ENCODE results near the gene FZD10. TPM values are rescaled to one million over a fixed set of nuclear protein-coding genes. Genes with fewer than 3 reads are reported as not detected.

The FZD10 gene
- total RNA-seq, 2 donors from 2014 or later: 0.12 to 0.31 TPM

- intact Hi-C loops (cut with DNase I): no loop called here
- DNase-seq: no peak
- ATAC-seq: no peak
Measured at GRCh38 chr12:130195776-130196175, 33.5 kb downstream of the FZD10 start.

GRCh38 chr12:130196827-130197226 lies 34.6 kb downstream of the FZD10 start:
- DNase-seq (no peak), ATAC-seq (no peak)
- intact Hi-C loops (cut with DNase I): no loop called here

DNA sequence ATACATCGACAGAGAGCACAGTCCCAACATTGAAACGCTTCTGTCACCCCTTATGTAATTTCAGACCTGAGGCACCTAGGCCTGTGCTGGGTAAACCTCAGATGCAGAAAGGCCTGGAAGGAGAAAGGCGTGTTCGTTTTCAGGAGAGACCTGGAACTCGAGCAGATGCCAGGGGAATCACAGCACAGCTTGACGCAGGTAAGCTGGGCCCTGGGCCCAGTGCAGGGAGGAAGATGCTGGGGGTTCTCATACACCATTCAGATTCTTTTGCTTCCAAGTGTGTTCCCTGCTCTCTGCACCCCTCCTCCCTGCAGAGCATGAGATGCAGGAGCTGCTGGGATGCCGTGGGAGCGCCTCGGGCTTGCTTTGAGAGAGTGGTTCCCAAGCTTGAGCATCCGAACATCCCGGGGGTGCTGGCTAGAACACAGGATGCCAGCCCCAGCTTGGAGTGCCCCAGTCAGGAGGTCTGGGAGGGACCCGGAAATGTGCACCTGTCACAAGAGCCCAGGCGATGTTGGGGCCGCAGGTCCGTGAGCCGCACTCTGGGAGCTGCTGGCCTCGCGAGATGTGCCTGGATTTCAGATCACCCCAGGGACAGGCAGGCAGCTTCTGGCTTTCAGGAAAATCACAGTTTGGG lies 35.9 kb downstream of the FZD10 start:
- no peak for DNase-seq
- no peak for ATAC-seq
- intact Hi-C loops (cut with DNase I): no loop called here

DNA sequence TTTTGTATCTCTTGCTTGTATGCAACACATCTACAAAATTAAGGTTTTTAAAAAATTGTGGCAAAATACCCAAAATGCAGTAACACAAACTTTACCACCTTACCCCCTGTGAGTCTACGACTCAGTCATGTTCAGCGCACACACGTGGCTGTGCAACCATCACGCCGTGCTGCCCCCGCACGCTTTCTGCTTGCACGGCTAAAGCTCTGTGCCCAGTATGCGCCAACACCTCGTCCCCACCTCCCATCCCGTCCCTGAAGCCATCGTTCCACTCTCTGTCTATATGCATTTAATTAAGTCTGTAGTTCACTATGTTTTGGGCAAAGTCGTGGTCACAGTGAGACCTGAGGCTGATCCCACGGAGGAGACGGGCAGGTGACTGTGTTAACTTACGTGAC lies 36.4 kb downstream of the FZD10 start:
- intact Hi-C loops (cut with DNase I): no loop called here

DNA sequence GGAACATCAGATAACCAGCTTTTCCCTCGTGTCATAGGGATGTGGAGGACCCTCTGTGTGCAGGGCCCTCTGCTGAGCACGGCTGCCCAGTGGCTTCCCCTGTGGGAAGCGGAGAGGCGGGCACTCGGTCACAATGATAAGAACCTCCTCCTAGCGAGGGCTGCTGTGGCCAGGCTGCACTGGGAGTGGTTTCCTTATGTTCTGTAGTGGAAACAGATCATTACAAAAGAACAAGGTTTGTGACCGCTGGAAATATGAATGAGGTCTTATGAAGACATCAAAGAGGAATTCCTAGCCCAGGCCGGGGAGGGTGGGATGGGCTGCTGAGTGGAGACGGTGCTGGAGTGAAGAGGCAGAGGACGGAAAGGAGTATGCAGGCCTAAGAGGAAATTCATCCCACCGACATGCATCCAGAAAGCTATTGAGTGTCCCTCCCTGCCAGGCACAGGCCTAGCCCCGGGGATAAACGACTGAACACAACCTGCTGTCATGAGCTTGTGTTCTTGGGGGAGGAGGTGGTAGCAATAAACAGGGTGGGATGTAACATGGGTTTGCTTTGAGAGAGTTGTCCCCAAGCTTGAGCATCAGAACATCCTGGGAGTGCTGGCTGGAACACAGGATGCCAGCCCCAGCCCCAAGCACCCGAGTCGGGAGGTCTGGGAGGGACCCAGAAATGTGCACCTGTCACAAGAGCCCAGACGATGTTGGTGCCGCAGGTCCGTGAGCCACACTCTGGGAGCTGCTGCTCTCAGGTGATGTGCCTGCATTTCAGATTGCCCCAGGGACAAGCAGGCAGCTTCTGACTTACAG lies 37.5 kb downstream of the FZD10 start:
- ATAC-seq: no peak
- intact Hi-C loops (cut with DNase I): no loop called here
- DNase-seq: no peak

More for the DNA sequence above, 36.4 kb downstream of the FZD10 start:
- DNase-seq (no peak), ATAC-seq (no peak)

DNA sequence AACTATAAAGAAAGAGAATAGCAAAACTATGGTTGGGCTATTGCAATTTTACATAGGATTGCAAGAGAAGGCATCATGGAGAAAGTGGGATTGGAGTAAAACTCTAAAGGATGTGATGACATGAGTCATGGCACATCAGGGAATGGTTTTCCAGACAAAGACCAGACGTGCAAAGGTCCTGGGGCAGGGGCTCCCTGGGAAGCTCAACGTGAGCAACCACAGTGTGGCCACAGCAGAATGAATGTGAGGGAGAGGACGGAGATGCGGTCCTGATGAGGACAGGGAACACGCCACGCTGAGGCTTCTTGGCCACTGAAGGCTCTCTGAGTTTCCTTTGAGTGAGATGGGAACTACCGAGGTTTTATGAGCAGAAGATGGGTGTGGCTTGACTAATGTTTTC lies 38.2 kb downstream of the FZD10 start:
- DNase-seq (no peak), ATAC-seq (no peak)
- intact Hi-C loops (cut with DNase I): no loop called here

DNA sequence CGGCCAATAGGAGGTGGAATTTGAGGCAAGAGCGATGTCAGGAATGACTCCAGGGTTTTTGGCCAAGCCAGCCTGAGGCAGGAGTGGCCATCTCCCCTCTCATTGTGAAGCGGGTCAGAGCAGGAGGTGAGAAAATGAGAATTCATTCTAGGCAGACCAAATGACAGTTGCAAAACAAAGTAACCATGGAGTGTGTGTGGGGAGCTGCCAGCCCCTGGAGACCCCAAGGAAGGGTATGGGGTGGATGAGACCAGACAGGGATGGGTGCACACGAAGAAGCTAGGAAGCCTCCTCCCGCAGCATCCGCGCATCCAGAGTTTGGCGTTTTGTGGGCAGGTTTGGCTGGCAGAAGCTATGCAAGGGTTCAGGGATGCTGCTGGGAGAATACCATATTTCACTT lies 38.8 kb downstream of the FZD10 start:
- no peak for ATAC-seq
- intact Hi-C loops (cut with DNase I): no loop called here
- DNase-seq: no peak

DNA sequence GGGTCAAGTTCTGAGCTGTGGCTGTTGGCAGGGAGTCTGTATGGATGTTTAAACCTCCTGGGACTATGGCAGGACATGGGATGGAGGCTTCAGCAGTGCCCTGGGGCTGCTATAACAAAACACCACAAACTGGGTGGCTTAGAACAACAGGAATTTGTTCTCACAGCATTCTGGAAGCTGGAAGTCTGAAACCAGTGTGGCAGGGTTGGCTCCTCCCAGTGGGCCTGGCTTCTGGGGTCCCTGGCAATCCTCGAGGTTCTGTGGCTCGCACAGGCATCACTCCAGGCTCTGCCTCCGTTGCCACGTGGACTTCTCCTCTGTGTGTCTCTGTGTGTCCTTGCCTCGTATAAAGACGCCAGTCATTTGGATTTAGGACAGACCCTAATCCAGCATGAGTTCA lies 39.9 kb downstream of the FZD10 start:
- DNase-seq (no peak), ATAC-seq (no peak)
- intact Hi-C loops (cut with DNase I): no loop called here

GRCh38 chr12:130203151-130203550 lies 40.9 kb downstream of the FZD10 start:
- no peak for DNase-seq
- no peak for ATAC-seq

GRCh38 chr12:130204541-130204953 lies 42.3 kb downstream of the FZD10 start:
- intact Hi-C loops (cut with DNase I): no loop called here
- DNase-seq (no peak), ATAC-seq (no peak)

More at GRCh38 chr12:130203151-130203550, 40.9 kb downstream of the FZD10 start:
- intact Hi-C loops (cut with DNase I): no loop called here

- DNase-seq (no peak), ATAC-seq (no peak)
- intact Hi-C loops (cut with DNase I): no loop called here
Measured at GRCh38 chr12:130205495-130205894, 43.2 kb downstream of the FZD10 start.

DNA sequence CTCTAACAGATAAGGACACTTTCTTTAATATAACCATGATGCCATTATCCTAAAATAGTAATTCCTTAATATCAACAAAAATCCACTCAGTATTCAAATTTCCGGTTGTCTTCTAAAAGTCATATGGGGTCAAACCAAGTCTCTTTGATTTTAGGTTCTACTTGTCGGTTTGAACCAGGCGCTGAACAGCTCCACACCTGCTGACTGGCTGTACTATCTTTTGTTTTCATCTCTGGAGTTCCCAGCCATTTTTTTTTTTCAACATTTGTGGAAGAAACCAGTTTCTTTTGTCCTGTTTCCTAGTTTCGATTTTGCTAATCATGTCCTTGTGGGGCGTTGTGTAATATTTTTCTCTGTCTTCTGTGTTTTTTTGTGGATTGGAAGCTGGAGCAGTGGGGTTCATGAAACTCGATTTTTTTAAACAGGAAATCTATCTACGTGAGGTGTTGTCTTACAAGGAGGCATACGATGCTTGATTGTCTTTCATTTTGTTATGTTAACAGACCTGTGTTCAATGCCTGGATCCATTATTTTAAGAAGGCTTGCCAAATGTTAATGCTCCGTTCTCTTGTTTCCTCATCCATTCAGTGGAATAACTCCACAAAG lies 50.2 kb downstream of the FZD10 start:
- no peak for DNase-seq
- intact Hi-C loops (cut with DNase I): no loop called here
- ATAC-seq: no peak

DNA sequence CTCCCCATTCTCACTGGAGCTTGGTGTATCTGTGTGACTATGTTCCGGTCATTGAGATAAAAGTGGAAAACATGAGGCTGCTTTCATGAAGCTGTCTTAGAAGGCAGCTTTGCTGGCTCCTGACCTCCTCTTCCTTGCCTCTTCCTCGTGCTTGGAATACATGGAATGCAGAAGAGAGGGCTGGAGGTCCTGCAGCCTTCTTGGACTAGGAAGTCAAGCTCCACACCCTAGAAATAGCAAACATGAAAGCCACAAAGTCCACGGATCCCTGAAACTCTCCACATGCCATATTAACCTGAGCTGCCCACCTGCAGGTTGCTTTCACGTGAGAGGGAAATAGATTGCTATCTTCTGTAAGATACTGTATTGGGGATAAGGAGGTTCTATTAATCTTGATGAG lies 51.0 kb downstream of the FZD10 start:
- ATAC-seq (no peak), DNase-seq (no peak)
- intact Hi-C loops (cut with DNase I): no loop called here

DNA sequence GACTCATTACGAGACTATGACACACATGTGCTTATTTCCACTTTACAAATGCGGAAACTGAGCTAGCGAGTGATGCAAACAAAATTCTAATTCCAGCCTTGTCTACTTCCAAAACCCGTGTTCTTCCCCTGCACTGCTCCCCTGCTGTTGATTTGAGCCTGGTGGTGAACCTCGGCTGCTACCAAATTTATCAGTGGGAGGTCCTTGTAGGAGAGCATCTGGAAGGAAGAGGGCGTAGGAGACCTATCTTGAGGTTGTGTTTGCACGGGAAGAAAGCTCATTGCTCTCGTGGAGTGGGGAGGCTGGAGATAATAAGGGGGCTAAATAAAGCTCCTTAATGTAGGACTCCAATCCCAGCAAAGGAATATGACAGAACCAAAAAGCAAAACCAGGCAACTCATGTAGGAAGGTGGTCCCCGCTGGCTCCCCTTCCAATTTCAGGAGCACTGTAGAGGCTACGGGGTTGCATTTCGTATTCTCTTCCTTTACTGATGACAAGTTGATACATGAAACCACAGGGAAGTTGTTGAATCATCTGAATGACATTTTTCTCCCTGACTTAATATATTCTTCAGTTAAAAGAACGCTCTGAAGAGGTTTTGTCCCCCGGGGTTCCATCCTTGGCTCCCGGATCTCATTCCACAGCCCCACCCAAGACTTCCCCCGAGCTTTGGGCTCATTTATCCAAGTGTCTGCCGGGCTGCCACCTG lies 52.6 kb downstream of the FZD10 start:
- intact Hi-C loops (cut with DNase I): no loop called here
- DNase-seq (no peak), ATAC-seq (no peak)

Other genes starting within 250 kb of the FZD10 start
- not detected for gene PIWIL1, start 175.4 kb downstream of the FZD10 start, total RNA-seq

All from left cardiac atrium (tissue), 4 donors.